ENCODE measurements around the gene RAVER1.
"Not testable (repeated sequence)": the region's sequence is repeated elsewhere in the genome, so short reads cannot be mapped to it uniquely, and the experiment has no call there.

Gene RAVER1

GRCh38 chr19:10284065-10284959 is 49.0 kb downstream of the RAVER1 start:
- Histone ChIP-seq H3K27ac (ENCODE audit: low read depth, low read length) (no peak overlapping the region), H3K9me3 (ENCODE audit: control insufficient read depth in 1 of 2, low read length in 2 of 2) (no peaks in the 10 kb centered on the region), H3K27me3 (ENCODE audit: control insufficient read depth in 1 of 2, insufficient read depth in 2 of 2, low read length in 2 of 2) (peaks cover 17 to 22% of the 10 kb centered on the region in 2 donors), H3K4me3 (ENCODE audit: low read depth in 1 of 2, low read length in 2 of 2) (no peak overlapping the region), H3K36me3 (ENCODE audit: control insufficient read depth in 1 of 2, insufficient read depth in 2 of 2, low read length in 2 of 2) (peaks cover 0 to 27% of the 10 kb centered on the region in 2 donors), H3K9ac (ENCODE audit: low read depth in 1 of 2, low read length in 2 of 2) (no peak overlapping the region), H3K4me1 (ENCODE audit: control insufficient read depth in 1 of 2, insufficient read depth in 2 of 2, low read length in 2 of 2) (peaks cover 13 to 34% of the 10 kb centered on the region in 2 donors)

GRCh38 chr19:10283301-10284064 is 49.8 kb downstream of the RAVER1 start:
- Histone ChIP-seq H3K4me1 (ENCODE audit: control insufficient read depth in 1 of 2, insufficient read depth in 2 of 2, low read length in 2 of 2) (peaks cover 13 to 26% of the 10 kb centered on the region in 2 donors), H3K27ac (ENCODE audit: low read depth, low read length) (no peak overlapping the region), H3K4me3 (ENCODE audit: low read depth in 1 of 2, low read length in 2 of 2) (no peak overlapping the region), H3K9me3 (ENCODE audit: control insufficient read depth in 1 of 2, low read length in 2 of 2) (no peaks in the 10 kb centered on the region), H3K9ac (ENCODE audit: low read depth in 1 of 2, low read length in 2 of 2) (no peak overlapping the region), H3K36me3 (ENCODE audit: control insufficient read depth in 1 of 2, insufficient read depth in 2 of 2, low read length in 2 of 2) (peaks cover 0 to 27% of the 10 kb centered on the region in 2 donors), H3K27me3 (ENCODE audit: control insufficient read depth in 1 of 2, insufficient read depth in 2 of 2, low read length in 2 of 2) (peaks cover 11 to 14% of the 10 kb centered on the region in 2 donors)

- H3K36me3 ChIP-seq (ENCODE audit: control insufficient read depth in 1 of 2, insufficient read depth in 2 of 2, low read length in 2 of 2): peaks cover 0 to 31% of the 10 kb centered on the region in 2 donors
- not testable (repeated sequence) for H3K9me3 ChIP-seq (ENCODE audit: control insufficient read depth in 1 of 2, low read length in 2 of 2); H3K27ac ChIP-seq (ENCODE audit: low read depth, low read length); H3K27me3 ChIP-seq (ENCODE audit: control insufficient read depth in 1 of 2, insufficient read depth in 2 of 2, low read length in 2 of 2); H3K4me3 ChIP-seq (ENCODE audit: low read depth in 1 of 2, low read length in 2 of 2); H3K9ac ChIP-seq (ENCODE audit: low read depth in 1 of 2, low read length in 2 of 2)
- H3K4me1 ChIP-seq (ENCODE audit: control insufficient read depth in 1 of 2, insufficient read depth in 2 of 2, low read length in 2 of 2): peaks cover 7 to 13% of the 10 kb centered on the region in 2 donors
Measured at GRCh38 chr19:10282043-10282442, 51.3 kb downstream of the RAVER1 start.

- Histone ChIP-seq H3K36me3 (ENCODE audit: control insufficient read depth in 1 of 2, insufficient read depth in 2 of 2, low read length in 2 of 2) (peaks cover 0 to 18% of the 10 kb centered on the region in 2 donors), H3K27ac (ENCODE audit: low read depth, low read length) (no peak overlapping the region), H3K4me1 (ENCODE audit: control insufficient read depth in 1 of 2, insufficient read depth in 2 of 2, low read length in 2 of 2) (no peaks in the 10 kb centered on the region)
Measured at GRCh38 chr19:10279737-10280442, 53.4 kb downstream of the RAVER1 start.

GRCh38 chr19:10278935-10279334 is 54.4 kb downstream of the RAVER1 start:
- Histone ChIP-seq H3K4me1 (ENCODE audit: control insufficient read depth in 1 of 2, insufficient read depth in 2 of 2, low read length in 2 of 2) (no peaks in the 10 kb centered on the region), H3K27me3 (ENCODE audit: control insufficient read depth in 1 of 2, insufficient read depth in 2 of 2, low read length in 2 of 2) (no peaks in the 10 kb centered on the region), H3K36me3 (ENCODE audit: control insufficient read depth in 1 of 2, insufficient read depth in 2 of 2, low read length in 2 of 2) (peaks cover 0 to 14% of the 10 kb centered on the region in 2 donors), H3K9ac (ENCODE audit: low read depth in 1 of 2, low read length in 2 of 2) (no peak overlapping the region), H3K27ac (ENCODE audit: low read depth, low read length) (no peak overlapping the region), H3K4me3 (ENCODE audit: low read depth in 1 of 2, low read length in 2 of 2) (no peak overlapping the region), H3K9me3 (ENCODE audit: control insufficient read depth in 1 of 2, low read length in 2 of 2) (no peaks in the 10 kb centered on the region)

More at GRCh38 chr19:10279737-10280442, 53.4 kb downstream of the RAVER1 start:
- Histone ChIP-seq H3K4me3 (ENCODE audit: low read depth in 1 of 2, low read length in 2 of 2) (no peak overlapping the region), H3K9me3 (ENCODE audit: control insufficient read depth in 1 of 2, low read length in 2 of 2) (no peaks in the 10 kb centered on the region), H3K27me3 (ENCODE audit: control insufficient read depth in 1 of 2, insufficient read depth in 2 of 2, low read length in 2 of 2) (no peaks in the 10 kb centered on the region), H3K9ac (ENCODE audit: low read depth in 1 of 2, low read length in 2 of 2) (no peak overlapping the region)

GRCh38 chr19:10277795-10278589 is 55.3 kb downstream of the RAVER1 start:
- Histone ChIP-seq H3K27me3 (ENCODE audit: control insufficient read depth in 1 of 2, insufficient read depth in 2 of 2, low read length in 2 of 2) (no peaks in the 10 kb centered on the region), H3K27ac (ENCODE audit: low read depth, low read length) (no peak overlapping the region), H3K36me3 (ENCODE audit: control insufficient read depth in 1 of 2, insufficient read depth in 2 of 2, low read length in 2 of 2) (peaks cover 0 to 8% of the 10 kb centered on the region in 2 donors), H3K4me1 (ENCODE audit: control insufficient read depth in 1 of 2, insufficient read depth in 2 of 2, low read length in 2 of 2) (no peaks in the 10 kb centered on the region), H3K4me3 (ENCODE audit: low read depth in 1 of 2, low read length in 2 of 2) (no peak overlapping the region), H3K9ac (ENCODE audit: low read depth in 1 of 2, low read length in 2 of 2) (no peak overlapping the region), H3K9me3 (ENCODE audit: control insufficient read depth in 1 of 2, low read length in 2 of 2) (no peaks in the 10 kb centered on the region)

GRCh38 chr19:10274589-10274988 is 58.7 kb downstream of the RAVER1 start:
- H3K27ac ChIP-seq (ENCODE audit: low read depth, low read length): no peak overlapping the region
- no peaks in the 10 kb centered on the region for H3K9me3 ChIP-seq (ENCODE audit: control insufficient read depth in 1 of 2, low read length in 2 of 2)
- no peak overlapping the region for H3K9ac ChIP-seq (ENCODE audit: low read depth in 1 of 2, low read length in 2 of 2)
- H3K4me1 ChIP-seq (ENCODE audit: control insufficient read depth in 1 of 2, insufficient read depth in 2 of 2, low read length in 2 of 2): peaks cover 10 to 18% of the 10 kb centered on the region in 2 donors
- H3K27me3 ChIP-seq (ENCODE audit: control insufficient read depth in 1 of 2, insufficient read depth in 2 of 2, low read length in 2 of 2): peaks cover 9 to 16% of the 10 kb centered on the region in 2 donors
- H3K4me3 ChIP-seq (ENCODE audit: low read depth in 1 of 2, low read length in 2 of 2): no peak overlapping the region
- H3K36me3 ChIP-seq (ENCODE audit: control insufficient read depth in 1 of 2, insufficient read depth in 2 of 2, low read length in 2 of 2): peaks cover 0 to 8% of the 10 kb centered on the region in 2 donors

- Histone ChIP-seq H3K4me1 (ENCODE audit: control insufficient read depth in 1 of 2, insufficient read depth in 2 of 2, low read length in 2 of 2) (peaks cover 11 to 19% of the 10 kb centered on the region in 2 donors), H3K4me3 (ENCODE audit: low read depth in 1 of 2, low read length in 2 of 2) (peak overlapping the region; percentile 60 to 71), H3K27me3 (ENCODE audit: control insufficient read depth in 1 of 2, insufficient read depth in 2 of 2, low read length in 2 of 2) (peaks cover 9 to 16% of the 10 kb centered on the region in 2 donors), H3K36me3 (ENCODE audit: control insufficient read depth in 1 of 2, insufficient read depth in 2 of 2, low read length in 2 of 2) (peaks cover 0 to 4% of the 10 kb centered on the region in 2 donors), H3K9me3 (ENCODE audit: control insufficient read depth in 1 of 2, low read length in 2 of 2) (no peaks in the 10 kb centered on the region), H3K9ac (ENCODE audit: low read depth in 1 of 2, low read length in 2 of 2) (peak overlapping the region; percentile 44 to 57), H3K27ac (ENCODE audit: low read depth, low read length) (peak overlapping the region; percentile 83)
Measured at GRCh38 chr19:10271543-10272086, 61.7 kb downstream of the RAVER1 start.

Measured in duodenal mucosa (tissue), 2 donors.